Prostate gland (tissue), 2 donors: Measurements from ENCODE around the gene CACNA2D4. TPM values are rescaled to one million over a fixed set of nuclear protein-coding genes. Genes with fewer than 3 reads are reported as not detected.

Source experiments
- DNase-seq: peaks from one replicate; pipeline ENCODE4 v3.0.0-alpha.2; 2019; ENCODE audit warnings: low spot score
- H3K27ac ChIP-seq, 2 donors: fragments of 200-600 bp; sonication (generic); 2 replicates each; pipeline ENCODE4 v1.5.1; 2017 to 2019
- H3K27me3 ChIP-seq: fragments of 200-600 bp; sonication (generic); replicated peaks from 2 replicates; pipeline ENCODE4 v1.5.1; 2019; ENCODE audit not compliant: insufficient read depth
- H3K36me3 ChIP-seq, 2 donors: fragments of 200-600 bp; sonication (generic); 1 replicate in 1 of 2; 2 replicates in 1 of 2; pipeline versions ENCODE4 v1.5.1 to v1.8.1; 2017 to 2019
- H3K4me1 ChIP-seq: fragments of 200-600 bp; sonication (generic); replicated peaks from 2 replicates; pipeline ENCODE4 v1.5.1; 2019
- H3K4me3 ChIP-seq, 2 donors: fragments of 200-600 bp; sonication (generic); 2 replicates each; pipeline ENCODE4 v1.5.1; 2017 to 2019
- H3K9me3 ChIP-seq: fragments of 200-600 bp; sonication (generic); 2 replicates; pipeline ENCODE4 v1.5.1; 2017
- CTCF ChIP-seq, 4 experiments: fragments of 200-600 bp in 2 of 4; fragments of 450-650 bp in 2 of 4; sonication (generic) in 2 of 4; IDR thresholded peaks; 1 replicate in 3 of 4; 2 replicates in 1 of 4; pipeline ENCODE4 v1.5.1; 2016 to 2019; ENCODE audit warnings: antibody characterized with exemption in 4 of 4, mild to moderate bottlenecking in 2 of 4, moderate library complexity in 2 of 4
- POLR2A ChIP-seq: fragments of 450-650 bp; IDR thresholded peaks from one replicate; pipeline ENCODE4 v1.6.1; 2016; ENCODE audit warnings: antibody characterized with exemption, mild to moderate bottlenecking
- POLR2AphosphoS5 ChIP-seq: sonication (generic); formaldehyde crosslinking; IDR thresholded peaks from one replicate; pipeline ENCODE4 v1.6.1; 2017; ENCODE audit warnings: antibody characterized with exemption
- WGBS: methylation state at CpG from one replicate; pipeline ENCODE4 v1.1.5; 2018; 5-methylcytosine and 5-hydroxymethylcytosine counted together
- intact Hi-C: fragments of 100-400 bp; cut with DNase I; formaldehyde crosslinking; loops from one replicate; pipeline ENCODE4 v1.14.2; 2022
- total RNA-seq, 2 donors: library from RNA; depleted of rRNA; stranded (reverse); fragments of >200 nt; gene quantifications; one replicate each; pipeline ENCODE4 v1.1.0, GENCODE V29; 2016

The CACNA2D4 gene
- total RNA-seq, 2 donors from 2014 or later, result 1.4 to 9.4 TPM

GRCh38 chr12:1862973-1863372 is 55.5 kb downstream of the CACNA2D4 start:
- no peak overlapping the region for H3K27ac ChIP-seq
- DNase-seq, result no peak
- no peaks in the 10 kb centered on the region for H3K36me3 ChIP-seq
- intact Hi-C loops, result no loop called here
- H3K4me3 ChIP-seq, result no peak overlapping the region
- no peaks in the 10 kb centered on the region for H3K9me3 ChIP-seq
- no peak for TF ChIP-seq CTCF (IDR thresholded peaks at IDR 0.05)
- no peak for TF ChIP-seq POLR2AphosphoS5
- no peak for TF ChIP-seq POLR2A
- H3K4me1 ChIP-seq, result no peaks in the 10 kb centered on the region
- no peaks in the 10 kb centered on the region for H3K27me3 ChIP-seq

GRCh38 chr12:1859643-1860042 is 58.8 kb downstream of the CACNA2D4 start:
- no peak for DNase-seq
- TF ChIP-seq CTCF (IDR thresholded peaks at IDR 0.05) (no peak), POLR2A (no peak), POLR2AphosphoS5 (no peak)
- 53% methylated on average over 7 of the region's 7 CpGs for WGBS

DNA sequence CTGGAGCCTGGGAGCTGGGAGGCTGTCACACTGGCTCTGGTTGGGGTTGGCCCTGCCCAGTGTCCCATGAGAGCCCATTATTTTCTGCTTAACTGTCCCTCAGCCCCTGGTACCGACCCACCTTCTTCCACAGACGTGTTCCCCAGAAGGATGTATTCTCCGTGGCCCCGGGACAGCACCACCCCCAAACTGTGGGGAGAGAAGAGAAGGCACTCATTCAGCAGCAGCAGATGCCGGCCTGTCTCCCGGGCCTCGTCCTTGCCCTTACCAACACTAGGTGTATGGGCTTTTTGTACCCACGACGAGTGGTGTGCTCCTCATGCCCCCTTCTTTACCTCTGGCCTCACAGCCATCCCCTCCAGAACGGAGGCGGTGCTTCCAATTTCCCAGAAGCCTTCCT is 60.0 kb downstream of the CACNA2D4 start:
- DNase-seq, result no peak
- TF ChIP-seq CTCF (IDR thresholded peaks at IDR 0.05) (no peak), POLR2A (no peak), POLR2AphosphoS5 (no peak)
- Histone ChIP-seq H3K4me1 (no peaks in the 10 kb centered on the region), H3K4me3 (no peak overlapping the region), H3K36me3 (no peaks in the 10 kb centered on the region), H3K27ac (no peak overlapping the region), H3K27me3 (no peaks in the 10 kb centered on the region), H3K9me3 (no peaks in the 10 kb centered on the region)
- 87% methylated on average over 11 of the region's 11 CpGs for WGBS
- intact Hi-C loops, result no loop called here

More at GRCh38 chr12:1859643-1860042, 58.8 kb downstream of the CACNA2D4 start:
- no peaks in the 10 kb centered on the region for H3K27me3 ChIP-seq
- intact Hi-C loops, result no loop called here
- no peaks in the 10 kb centered on the region for H3K9me3 ChIP-seq
- H3K4me3 ChIP-seq, result no peak overlapping the region
- H3K36me3 ChIP-seq, result no peaks in the 10 kb centered on the region
- H3K27ac ChIP-seq, result no peak overlapping the region
- H3K4me1 ChIP-seq, result no peaks in the 10 kb centered on the region

- no peak for DNase-seq
- no peaks in the 10 kb centered on the region for H3K36me3 ChIP-seq
- no peak overlapping the region for H3K27ac ChIP-seq
- H3K27me3 ChIP-seq, result no peaks in the 10 kb centered on the region
- TF ChIP-seq CTCF (IDR thresholded peaks at IDR 0.05), result no peak
- no peak for TF ChIP-seq POLR2A
- no peak for TF ChIP-seq POLR2AphosphoS5
- 94% methylated on average over 7 of the region's 7 CpGs for WGBS
- H3K4me3 ChIP-seq, result no peak overlapping the region
- H3K4me1 ChIP-seq, result no peaks in the 10 kb centered on the region
- H3K9me3 ChIP-seq, result no peaks in the 10 kb centered on the region
- intact Hi-C loops, result no loop called here
Measured at GRCh38 chr12:1857821-1858220, 60.6 kb downstream of the CACNA2D4 start.

DNA sequence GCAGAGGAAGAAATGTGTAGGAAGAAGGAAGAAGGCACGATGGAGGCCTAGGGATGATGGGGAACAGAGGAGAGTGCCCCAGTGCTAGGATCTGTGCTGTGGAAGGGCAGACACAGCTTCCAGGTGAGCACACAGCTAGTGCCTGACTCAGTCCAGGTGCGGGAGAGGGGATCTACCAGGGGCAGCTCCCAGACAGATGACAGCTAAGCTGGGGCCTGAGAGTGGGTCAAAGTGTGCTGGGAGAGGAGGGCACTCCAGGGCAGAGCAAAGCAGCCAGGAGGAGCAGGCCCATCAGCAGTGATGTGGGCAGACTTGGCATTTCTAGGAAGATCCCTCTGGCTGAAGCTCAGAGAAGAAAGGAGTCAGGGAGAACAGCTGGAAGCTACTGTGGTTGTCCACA is 61.4 kb downstream of the CACNA2D4 start:
- TF ChIP-seq CTCF (IDR thresholded peaks at IDR 0.05) (no peak), POLR2A (no peak), POLR2AphosphoS5 (no peak)
- no peaks in the 10 kb centered on the region for H3K9me3 ChIP-seq
- intact Hi-C loops, result no loop called here
- no peaks in the 10 kb centered on the region for H3K27me3 ChIP-seq
- H3K4me3 ChIP-seq, result no peak overlapping the region
- no peak overlapping the region for H3K27ac ChIP-seq
- 68% methylated on average over 2 of the region's 2 CpGs for WGBS
- H3K36me3 ChIP-seq, result no peaks in the 10 kb centered on the region
- no peak for DNase-seq
- no peaks in the 10 kb centered on the region for H3K4me1 ChIP-seq
